ENCODE results near the gene GNB1. TPM values are rescaled to one million over a fixed set of nuclear protein-coding genes. Genes with fewer than 3 reads are reported as not detected.
"Not testable (repeated sequence)": the region's sequence is repeated elsewhere in the genome, so short reads cannot be mapped to it uniquely, and the experiment has no call there.

GNB1 gene
- total and polyA plus RNA-seq, 10 of the 15 experiments (the other 5 are each of a cell fraction or from before 2014, with no cell fraction given): 23.0 to 392 (median 93.9) TPM

DNA sequence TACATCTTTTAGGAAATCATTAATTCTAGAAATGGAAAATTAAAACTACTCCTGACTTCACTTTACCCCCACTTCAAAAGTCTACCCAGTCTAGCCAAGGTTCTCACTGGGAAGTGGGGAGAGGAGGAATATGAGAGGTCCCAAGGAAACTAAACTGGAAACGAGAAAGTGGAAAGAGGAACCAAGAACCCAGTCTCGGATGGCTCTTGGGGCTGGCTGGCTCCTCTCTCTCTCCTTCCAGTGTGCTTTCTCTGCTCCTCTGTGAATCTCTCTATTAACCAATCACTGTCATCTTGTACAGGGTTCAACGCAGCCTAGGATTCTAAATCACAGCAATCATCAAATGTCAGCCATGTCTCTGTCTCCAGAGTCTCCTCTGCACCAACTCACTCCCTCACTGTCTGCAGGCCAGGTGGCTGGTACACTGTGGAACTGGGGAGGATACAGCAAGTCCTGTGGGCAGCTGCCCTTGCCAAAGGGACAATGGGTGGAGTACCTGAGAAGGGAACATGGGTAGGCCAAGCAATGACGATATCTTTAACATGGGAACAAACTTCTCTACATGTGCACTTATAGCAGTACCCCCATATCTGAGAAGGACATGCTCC, 33.7 kb downstream of the GNB1 start (continued):
- TF ChIP-seq CREM (IDR thresholded peaks at IDR 0.05; ENCODE audit: low read depth) (no peak), TCF3 (IDR thresholded peaks at IDR 0.05; ENCODE audit: borderline replicate concordance, insufficient read depth, low read depth, low read length) (no peak), KLF5 (IDR thresholded peaks at IDR 0.05; ENCODE audit: partially characterized antibody) (no peak), ZNF622 (IDR thresholded peaks at IDR 0.05) (no peak)

DNA sequence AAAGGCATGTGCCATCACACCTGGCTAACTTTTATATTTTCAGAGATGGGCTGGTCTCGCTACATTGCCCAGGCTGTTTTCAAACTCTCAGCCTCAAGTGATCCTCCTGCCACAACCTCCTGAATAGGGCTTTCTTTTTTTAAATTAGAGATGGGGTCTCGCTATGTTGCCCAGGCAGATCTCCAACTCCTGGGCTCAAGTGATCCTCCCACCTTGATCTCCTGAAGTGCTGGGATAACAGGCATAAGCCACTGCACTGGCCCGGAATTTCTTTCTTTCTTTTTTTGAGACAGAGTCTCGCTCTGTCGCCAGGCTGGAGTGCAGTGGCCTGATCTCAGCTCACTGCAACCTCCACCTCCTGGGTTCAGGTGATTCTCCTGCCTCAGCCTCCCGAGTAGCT, 34.7 kb downstream of the GNB1 start:
- H3K27me3 ChIP-seq (replicated peaks in 1 of 2; ENCODE audit: control insufficient read depth in 2 of 2, insufficient read depth in 2 of 2, low read length in 1 of 2); in situ Hi-C loops (cut with MboI); ATAC-seq; RAD21 ChIA-PET (ENCODE audit: unreplicated experiment); CTCF ChIA-PET; H3K4me3 ChIP-seq; FAIRE-seq; intact Hi-C loops (cut with micrococcal nuclease; ENCODE audit: unreplicated experiment); POLR2A ChIA-PET; H3K4me2 ChIP-seq (ENCODE audit: control insufficient read depth, insufficient read depth); H3K9ac ChIP-seq (ENCODE audit: control insufficient read depth, insufficient read depth, low read length); H3K27ac ChIP-seq (ENCODE audit: control insufficient read depth, insufficient read depth); H2AFZ ChIP-seq (ENCODE audit: control insufficient read depth, low read depth, low read length); H3K9me3 ChIP-seq (replicated peaks; ENCODE audit: control insufficient read depth, insufficient read depth, low read length); SMC1A ChIA-PET (ENCODE audit: uncharacterized antibody, unreplicated experiment); BruUV-seq (replicated peaks); DNase-seq (ENCODE audit: low read depth, low spot score): not testable (repeated sequence)
- peaks cover 10 to 23% of the 10 kb centered on the region in 2 experiments; a peak in 3 of 4 replicates for H3K36me3 ChIP-seq (ENCODE audit: control insufficient read depth in 2 of 2, insufficient read depth in 2 of 2, low read length in 1 of 2)
- peaks cover 22% of the 10 kb centered on the region for H3K4me1 ChIP-seq (ENCODE audit: control insufficient read depth, insufficient read depth, low read length)
- H3K79me2 ChIP-seq (ENCODE audit: control insufficient read depth, insufficient read depth, low read length): peaks cover 88% of the 10 kb centered on the region
- WGBS (ENCODE audit: insufficient coverage, insufficient replicate concordance, low lambda C conversion rate, missing lambda C conversion rate): 85% methylated on average over 6 of the region's 6 CpGs
- H4K20me1 ChIP-seq (ENCODE audit: control insufficient read depth, insufficient read depth): peaks cover 17% of the 10 kb centered on the region

Data from GM12878 (cell line).